ENCODE measurements around the gene SHROOM4. TPM values are rescaled to one million over a fixed set of nuclear protein-coding genes. Genes with fewer than 3 reads are reported as not detected.

The SHROOM4 gene
- total RNA-seq, 1 donor from 2014 or later: 35.8 TPM

GRCh38 chrX:50805276-50805675 lies 8.7 kb downstream of the SHROOM4 start:
- H3K4me1 Mint-ChIP-seq (ENCODE audit: unreplicated experiment): no peaks in the 10 kb centered on the region
- no peak for DNase-seq (ENCODE audit: low spot score)
- H3K27me3 Mint-ChIP-seq (ENCODE audit: unreplicated experiment): peaks cover 2% of the 10 kb centered on the region
- H3K9me3 Mint-ChIP-seq (ENCODE audit: unreplicated experiment): no peaks in the 10 kb centered on the region
- H3K4me3 Mint-ChIP-seq (ENCODE audit: unreplicated experiment): no peak overlapping the region
- no peak for TF ChIP-seq CTCF (IDR thresholded peaks at IDR 0.05; ENCODE audit: unreplicated experiment)
- peaks cover 2% of the 10 kb centered on the region for H3K36me3 Mint-ChIP-seq (ENCODE audit: low read depth, unreplicated experiment)
- no peak overlapping the region for H3K27ac Mint-ChIP-seq (ENCODE audit: unreplicated experiment)

GRCh38 chrX:50801135-50801534 lies 12.9 kb downstream of the SHROOM4 start:
- peaks cover 3% of the 10 kb centered on the region for H3K27me3 Mint-ChIP-seq (ENCODE audit: unreplicated experiment)
- TF ChIP-seq CTCF (IDR thresholded peaks at IDR 0.05; ENCODE audit: unreplicated experiment): no peak
- no peak overlapping the region for H3K27ac Mint-ChIP-seq (ENCODE audit: unreplicated experiment)
- no peak for DNase-seq (ENCODE audit: low spot score)
- no peaks in the 10 kb centered on the region for H3K9me3 Mint-ChIP-seq (ENCODE audit: unreplicated experiment)
- no peaks in the 10 kb centered on the region for H3K36me3 Mint-ChIP-seq (ENCODE audit: low read depth, unreplicated experiment)
- H3K4me1 Mint-ChIP-seq (ENCODE audit: unreplicated experiment): no peaks in the 10 kb centered on the region
- no peak overlapping the region for H3K4me3 Mint-ChIP-seq (ENCODE audit: unreplicated experiment)

GRCh38 chrX:50799531-50799961 lies 14.4 kb downstream of the SHROOM4 start:
- Mint-ChIP-seq H3K4me3 (ENCODE audit: unreplicated experiment) (no peak overlapping the region), H3K36me3 (ENCODE audit: low read depth, unreplicated experiment) (no peaks in the 10 kb centered on the region), H3K27me3 (ENCODE audit: unreplicated experiment) (peaks cover 3% of the 10 kb centered on the region), H3K4me1 (ENCODE audit: unreplicated experiment) (no peaks in the 10 kb centered on the region), H3K9me3 (ENCODE audit: unreplicated experiment) (no peaks in the 10 kb centered on the region), H3K27ac (ENCODE audit: unreplicated experiment) (no peak overlapping the region)
- TF ChIP-seq CTCF (IDR thresholded peaks at IDR 0.05; ENCODE audit: unreplicated experiment): no peak
- no peak for DNase-seq (ENCODE audit: low spot score)

GRCh38 chrX:50798783-50799182 lies 15.2 kb downstream of the SHROOM4 start:
- H3K27me3 Mint-ChIP-seq (ENCODE audit: unreplicated experiment): peaks cover 3% of the 10 kb centered on the region
- no peaks in the 10 kb centered on the region for H3K36me3 Mint-ChIP-seq (ENCODE audit: low read depth, unreplicated experiment)
- H3K9me3 Mint-ChIP-seq (ENCODE audit: unreplicated experiment): no peaks in the 10 kb centered on the region
- no peak for TF ChIP-seq CTCF (IDR thresholded peaks at IDR 0.05; ENCODE audit: unreplicated experiment)
- DNase-seq (ENCODE audit: low spot score): no peak
- no peaks in the 10 kb centered on the region for H3K4me1 Mint-ChIP-seq (ENCODE audit: unreplicated experiment)
- H3K4me3 Mint-ChIP-seq (ENCODE audit: unreplicated experiment): no peak overlapping the region
- H3K27ac Mint-ChIP-seq (ENCODE audit: unreplicated experiment): no peak overlapping the region

- Mint-ChIP-seq H3K4me1 (ENCODE audit: unreplicated experiment) (no peaks in the 10 kb centered on the region), H3K27me3 (ENCODE audit: unreplicated experiment) (no peaks in the 10 kb centered on the region), H3K36me3 (ENCODE audit: low read depth, unreplicated experiment) (no peaks in the 10 kb centered on the region), H3K4me3 (ENCODE audit: unreplicated experiment) (no peak overlapping the region), H3K27ac (ENCODE audit: unreplicated experiment) (no peak overlapping the region), H3K9me3 (ENCODE audit: unreplicated experiment) (no peaks in the 10 kb centered on the region)
- no peak for TF ChIP-seq CTCF (IDR thresholded peaks at IDR 0.05; ENCODE audit: unreplicated experiment)
- DNase-seq (ENCODE audit: low spot score): no peak
Observed at GRCh38 chrX:50787099-50787498, 26.9 kb downstream of the SHROOM4 start.
